Astrocyte of the cerebellum (primary cell): Measurements from ENCODE around the gene NUP188.

Experiments used
- DNase-seq: peaks from one replicate; pipeline ENCODE4 v3.0.0-alpha.2; 2011; ENCODE audit warnings: low read depth
- H3K4me3 ChIP-seq: 2 replicates; pipeline ENCODE4 v1.5.1; 2011; ENCODE audit warnings: mild to moderate bottlenecking, low read depth, low read length, moderate library complexity
- in situ Hi-C: cut with HindIII; loops from 2 replicates; pipeline ENCODE4 v1.10.0; 2017; ENCODE audit warnings: low sequenced_read_pairs
- TF ChIP-seq, protein P1 (sequence below): IDR thresholded peaks from 2 replicates; pipeline ENCODE4 v1.5.1; 2012; ENCODE audit warnings: low read length, low read depth, moderate library complexity, mild to moderate bottlenecking; ENCODE audit errors: missing control alignments

Gene NUP188

DNA sequence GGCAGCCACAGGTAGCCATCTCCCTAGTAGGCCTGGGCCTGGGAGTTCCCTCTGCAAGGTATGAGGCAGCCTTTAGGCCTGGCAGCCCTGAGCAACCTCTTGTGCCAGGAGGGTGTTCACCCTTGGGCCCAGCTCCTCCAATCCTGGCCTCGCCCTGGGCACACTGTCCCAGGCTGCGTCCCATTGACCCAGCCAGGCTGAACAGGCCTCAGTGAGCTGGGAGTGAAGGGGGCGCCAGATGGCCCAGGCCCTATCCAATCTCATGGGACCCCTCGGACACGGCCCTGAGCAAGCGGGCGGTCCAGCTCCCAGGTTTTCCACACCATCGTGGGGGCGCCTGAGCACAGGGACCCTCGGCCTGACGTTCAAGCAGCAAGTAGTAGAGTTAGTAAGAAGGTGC lies 66.2 kb downstream of the NUP188 start:
- no peak overlapping the region for H3K4me3 ChIP-seq
- TF ChIP-seq, protein P1, sequence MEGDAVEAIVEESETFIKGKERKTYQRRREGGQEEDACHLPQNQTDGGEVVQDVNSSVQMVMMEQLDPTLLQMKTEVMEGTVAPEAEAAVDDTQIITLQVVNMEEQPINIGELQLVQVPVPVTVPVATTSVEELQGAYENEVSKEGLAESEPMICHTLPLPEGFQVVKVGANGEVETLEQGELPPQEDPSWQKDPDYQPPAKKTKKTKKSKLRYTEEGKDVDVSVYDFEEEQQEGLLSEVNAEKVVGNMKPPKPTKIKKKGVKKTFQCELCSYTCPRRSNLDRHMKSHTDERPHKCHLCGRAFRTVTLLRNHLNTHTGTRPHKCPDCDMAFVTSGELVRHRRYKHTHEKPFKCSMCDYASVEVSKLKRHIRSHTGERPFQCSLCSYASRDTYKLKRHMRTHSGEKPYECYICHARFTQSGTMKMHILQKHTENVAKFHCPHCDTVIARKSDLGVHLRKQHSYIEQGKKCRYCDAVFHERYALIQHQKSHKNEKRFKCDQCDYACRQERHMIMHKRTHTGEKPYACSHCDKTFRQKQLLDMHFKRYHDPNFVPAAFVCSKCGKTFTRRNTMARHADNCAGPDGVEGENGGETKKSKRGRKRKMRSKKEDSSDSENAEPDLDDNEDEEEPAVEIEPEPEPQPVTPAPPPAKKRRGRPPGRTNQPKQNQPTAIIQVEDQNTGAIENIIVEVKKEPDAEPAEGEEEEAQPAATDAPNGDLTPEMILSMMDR = no peak
- in situ Hi-C loops = no loop called here
- no peak for DNase-seq

DNA sequence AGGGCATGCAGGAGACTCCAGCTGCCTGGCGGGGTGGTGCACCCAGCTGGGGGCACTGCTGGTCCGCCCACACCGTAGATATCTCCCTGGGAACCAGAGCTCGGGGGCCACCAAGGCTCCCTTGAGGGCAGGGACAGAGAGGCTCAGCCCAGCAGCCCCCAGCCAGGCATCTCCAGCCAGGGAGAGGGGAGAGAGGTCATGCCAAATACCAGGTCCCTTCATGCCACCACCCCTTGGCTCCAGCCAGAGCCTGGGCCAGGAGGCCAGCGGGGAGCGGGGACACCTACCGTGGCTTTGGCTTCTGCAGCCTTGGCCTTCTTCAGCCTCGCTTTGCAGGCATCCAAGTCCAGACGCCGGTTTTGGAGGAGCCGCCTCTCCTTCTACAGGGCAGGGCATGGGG lies 66.6 kb downstream of the NUP188 start:
- TF ChIP-seq, protein P1 = no peak
- no peak for DNase-seq
- in situ Hi-C loops = no loop called here
- no peak overlapping the region for H3K4me3 ChIP-seq

DNA sequence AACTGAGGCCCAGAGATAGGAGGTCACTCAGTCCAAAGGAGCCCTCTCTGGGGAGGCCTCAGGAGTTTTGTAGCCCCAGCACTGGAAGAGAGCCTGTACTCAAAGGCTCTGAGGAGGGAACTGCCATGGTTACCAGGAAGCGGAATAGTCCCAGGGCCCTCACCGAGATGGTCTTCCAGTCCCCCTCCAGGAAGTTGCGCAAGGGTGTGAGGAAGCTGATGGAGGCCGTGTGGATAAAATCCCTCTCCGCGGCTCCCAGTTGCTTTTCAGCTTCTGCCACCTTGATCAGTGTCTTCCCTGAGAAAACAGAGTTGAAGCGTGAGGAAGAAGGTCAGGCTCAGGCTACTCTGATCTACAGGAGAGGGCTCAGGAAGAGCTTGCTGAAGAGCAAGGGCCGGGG lies 67.1 kb downstream of the NUP188 start:
- DNase-seq = no peak
- TF ChIP-seq, protein P1 = no peak
- H3K4me3 ChIP-seq = no peak overlapping the region
- in situ Hi-C loops = no loop called here

DNA sequence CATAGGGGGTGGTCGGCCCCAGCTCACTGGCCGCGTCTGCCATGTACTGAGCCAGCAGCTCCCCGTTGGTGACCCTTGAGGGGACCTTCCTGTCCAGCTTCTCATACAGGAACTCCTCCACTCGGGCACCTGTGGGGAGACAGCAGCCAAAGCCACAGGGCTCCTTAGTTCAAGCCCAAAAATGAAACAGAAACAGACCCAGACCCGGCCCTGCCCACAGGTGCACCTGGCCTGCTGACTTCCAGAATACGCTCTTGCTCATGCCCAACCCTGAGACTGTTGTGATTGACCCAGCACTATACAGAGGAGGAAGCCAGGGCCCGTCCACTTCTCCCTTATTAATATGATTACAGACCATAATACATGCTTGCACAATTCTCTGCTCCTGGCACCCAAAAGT lies 73.6 kb downstream of the NUP188 start:
- DNase-seq = no peak
- in situ Hi-C loops = no loop called here
- no peak overlapping the region for H3K4me3 ChIP-seq
- TF ChIP-seq, protein P1 = no peak

DNA sequence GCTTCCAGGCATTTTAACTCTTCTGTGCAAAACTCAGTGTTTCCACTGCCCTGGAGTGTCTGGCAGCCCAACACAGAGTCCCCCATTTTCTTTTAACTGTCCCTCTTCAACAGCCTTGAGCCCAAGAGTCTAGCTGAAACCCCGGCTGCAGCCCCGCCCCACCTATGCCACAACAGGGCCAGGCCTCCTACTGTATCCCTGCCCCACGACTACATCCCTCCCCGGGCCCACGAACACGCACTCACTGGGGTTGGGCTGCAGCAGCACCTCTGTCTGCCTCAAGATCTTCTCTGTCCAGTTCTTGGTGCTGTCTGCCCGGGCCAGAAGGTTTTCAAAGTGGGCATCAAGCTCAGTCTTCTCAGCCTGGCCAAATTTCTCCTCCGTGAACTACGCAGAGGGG lies 74.5 kb downstream of the NUP188 start:
- TF ChIP-seq, protein P1 = no peak
- no peak overlapping the region for H3K4me3 ChIP-seq
- in situ Hi-C loops = no loop called here
- DNase-seq = no peak

DNA sequence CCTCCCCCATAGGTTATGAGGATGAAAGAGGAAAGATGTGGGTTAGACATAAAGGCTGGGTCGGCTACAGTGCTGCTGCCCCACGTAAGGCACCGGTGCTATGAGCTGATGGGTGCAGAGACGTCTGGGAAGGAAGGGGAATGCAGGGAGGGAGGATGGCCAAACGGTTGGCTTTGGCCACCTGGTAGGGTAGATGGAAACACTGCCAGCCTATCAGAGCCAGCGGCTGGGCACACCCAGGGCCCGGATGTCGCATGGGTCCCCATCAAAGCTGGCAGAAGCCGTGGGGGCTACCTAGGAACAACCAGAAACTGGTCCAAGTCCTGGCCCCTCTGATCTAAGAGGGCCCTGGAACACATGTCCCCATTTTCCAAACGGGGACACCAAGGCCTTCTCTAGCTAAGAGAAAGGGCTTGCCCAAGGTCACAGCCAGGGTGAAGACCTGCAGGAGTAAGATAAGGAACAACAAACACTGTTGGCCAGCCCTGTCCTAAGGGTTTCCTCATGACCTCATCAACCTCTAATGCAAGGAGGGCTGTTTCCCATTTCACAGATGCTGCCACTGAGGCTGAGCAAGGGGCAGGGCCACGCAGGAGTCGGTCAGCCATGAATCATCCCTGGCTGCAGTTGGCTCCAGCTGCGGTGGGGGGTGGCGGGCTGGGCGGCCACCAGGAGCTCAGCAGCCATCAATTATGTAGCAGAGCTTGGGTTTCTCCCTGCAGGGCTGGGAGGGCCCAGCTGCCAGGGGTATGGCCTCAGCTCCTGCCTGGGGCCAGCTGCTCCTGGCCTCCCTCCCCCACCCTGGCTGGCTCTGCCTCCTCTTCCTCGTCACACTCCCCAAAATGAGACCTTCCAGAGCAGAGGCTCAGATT lies 75.8 kb downstream of the NUP188 start:
- in situ Hi-C loops = no loop called here
- peak; percentile 39 for DNase-seq
- TF ChIP-seq, protein P1 = no peak

More for the DNA sequence above, 75.8 kb downstream of the NUP188 start:
- H3K4me3 ChIP-seq = no peak overlapping the region
